ENCODE results near the gene IKZF2. TPM values are rescaled to one million over a fixed set of nuclear protein-coding genes. Genes with fewer than 3 reads are reported as not detected.
A peak's percentile ranks its signal among the peaks of the same experiment; 100 is the strongest.

IKZF2 gene
- total and polyA plus RNA-seq, 2 of the 4 experiments (the other 2 are of a cell fraction) = 2.1 to 25.5 TPM

DNA sequence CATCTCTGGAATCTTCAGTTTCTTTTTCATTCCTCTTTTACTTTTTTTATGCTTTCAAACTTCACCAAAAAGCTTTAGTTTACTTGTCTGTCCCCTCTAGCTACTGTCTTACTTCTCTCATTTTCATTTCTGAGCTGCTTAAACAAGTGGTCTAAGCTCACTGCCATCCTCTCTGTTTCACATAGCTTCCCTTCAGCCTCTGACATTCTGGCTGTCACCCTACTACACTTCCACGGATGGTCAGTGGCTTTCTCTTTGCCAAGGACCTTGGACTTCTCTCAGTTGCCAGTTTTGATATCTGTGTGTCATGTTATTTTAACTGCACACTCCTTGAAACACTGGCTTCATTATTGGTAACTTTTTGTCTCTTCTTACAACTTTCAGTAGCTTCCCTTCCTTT lies 176.1 kb downstream of the IKZF2 start:
- H2BK15ac ChIP-seq (ENCODE audit: low read depth, low read length) = 0 out of 3 replicates have a peak overlapping the region, but pooled peaks have one; percentile 76
- no peak overlapping the region for H3K23ac ChIP-seq (ENCODE audit: low read depth, low read length)
- H4K20me1 ChIP-seq (ENCODE audit: insufficient read depth, low read length) = no peaks in the 10 kb centered on the region
- intact Hi-C loops (cut with micrococcal nuclease) = loop anchor here (10.0 kb wide), 1 partner anchor 201 kb away; no protein-coding TSS in a partner anchor
- no peak overlapping the region for H4K8ac ChIP-seq (ENCODE audit: low read depth in 2 of 2, low read length in 2 of 2)
- H2BK120ac ChIP-seq (ENCODE audit: low read depth, low read length) = no peak overlapping the region
- H3K18ac ChIP-seq (ENCODE audit: low read depth, low read length) = peak overlapping the region; percentile 27; the same call in 1 of the 2 replicates
- BruUV-seq (replicated peaks) = no TSS peak
- H3K9me3 ChIP-seq (ENCODE audit: control insufficient read depth, insufficient read depth, low read length) = no peaks in the 10 kb centered on the region
- in situ Hi-C loops (cut with MboI; ENCODE audit: low sequenced_read_pairs) = no loop called here
- DNase-seq (no peak), ATAC-seq (ENCODE audit: low read depth) (no peak)
- peaks cover 13% of the 10 kb centered on the region for H3K4me1 ChIP-seq (ENCODE audit: control insufficient read depth, insufficient read depth, low read length)
- no peak overlapping the region for H4K91ac ChIP-seq (ENCODE audit: insufficient read depth, low read depth, low read length)
- H3K9me1 ChIP-seq (ENCODE audit: insufficient read depth, low read length) = 0 out of 2 replicates have a peak, but pooled peaks cover 3% of the 10 kb centered on the region
- no peak overlapping the region for H3K56ac ChIP-seq (ENCODE audit: extremely low read depth, insufficient read depth, low read length)
- H2AK9ac ChIP-seq (replicated peaks; ENCODE audit: low read depth, low read length, poor library complexity) = no peak overlapping the region
- H4K5ac ChIP-seq (ENCODE audit: low read depth, low read length) = no peak overlapping the region
- CTCF ChIA-PET = interaction anchor here (0.9 kb wide), 1 partner anchor 63 kb away, joined by 3 read pairs; no protein-coding TSS in a partner anchor
- H2BK5ac ChIP-seq (ENCODE audit: low read depth, low read length, poor library complexity, severe bottlenecking) = no peak overlapping the region
- H3K27me3 ChIP-seq (ENCODE audit: control insufficient read depth, insufficient read depth, low read length) = no peaks in the 10 kb centered on the region
- no peak overlapping the region for H3K4me3 ChIP-seq (ENCODE audit: insufficient read depth, low read depth, low read length)
- H2AFZ ChIP-seq (replicated peaks; ENCODE audit: low read length, poor library complexity) = peak overlapping the region; percentile 68
- no CpG with 5 or more reads among the region's 1 CpG for WGBS, 2 experiments (ENCODE audit: extremely low coverage in 2 of 2, insufficient read length in 1 of 2)
- peak overlapping the region; percentile 61; the same call in 1 of the 2 replicates for H3K4me2 ChIP-seq (ENCODE audit: low read depth, low read length)
- H2AK5ac ChIP-seq (ENCODE audit: low read depth, low read length) = peak overlapping the region; percentile 33; the same call in 1 of the 2 replicates
- no peak overlapping the region for H3K27ac ChIP-seq (ENCODE audit: insufficient read depth, low read length)
- H3K79me1 ChIP-seq (ENCODE audit: low read depth in 1 of 2, low read length in 2 of 2) = no peaks in the 10 kb centered on the region
- H3K14ac ChIP-seq (replicated peaks; ENCODE audit: low read depth, low read length) = 0 out of 2 replicates have a peak overlapping the region, but pooled peaks have one; percentile 68
- POLR2A ChIA-PET (ENCODE audit: unreplicated experiment) = no interaction called here
- no peak overlapping the region for H2BK20ac ChIP-seq (ENCODE audit: low read depth, low read length)
- 0 out of 2 replicates have a peak overlapping the region, but pooled peaks have one; percentile 22 for H3K4ac ChIP-seq (ENCODE audit: low read depth, low read length)
- TF ChIP-seq BHLHE40 (IDR thresholded peaks at IDR 0.05; ENCODE audit: low read depth, low read length) = no peak
- no peak for TF ChIP-seq RCOR1 (IDR thresholded peaks at IDR 0.05; ENCODE audit: insufficient replicate concordance, low read length)
- H3K36me3 ChIP-seq (ENCODE audit: control insufficient read depth, insufficient read depth, low read length) = no peaks in the 10 kb centered on the region
- dilution Hi-C loops (cut with HindIII; ENCODE audit: low sequenced_read_pairs, unreplicated experiment) = no loop called here
- no peak overlapping the region; the same call in 1 of the 2 replicates for H3K9ac ChIP-seq (ENCODE audit: low read depth, low read length)

Data from IMR-90 (cell line).